K562 (cell line): Measurements from ENCODE around the gene DENND5B. TPM values are rescaled to one million over a fixed set of nuclear protein-coding genes. Genes with fewer than 3 reads are reported as not detected.
"Not testable (repeated sequence)": the region's sequence is repeated elsewhere in the genome, so short reads cannot be mapped to it uniquely, and the experiment has no call there.

Experiments
- ATAC-seq: fragments of 200-7000 bp; cut with Tn5 transposase; 3 replicates; pipeline ENCODE4 v1.9.1; 2020; ENCODE audit warnings: moderate library complexity
- BruUV-seq: library from RNA; stranded (reverse); fragments of 400-500 nt; replicated peaks from 2 replicates; lab custom pipeline; 2021; lab: Mats Ljungman, UMichigan
- CTCF ChIA-PET: fragments of 300-600 bp; formaldehyde crosslinking; extraction: SDS; loops from one replicate; lab custom pipeline; 2021; ENCODE audit warnings: low intra/inter-chr PET ratio; lab: Yijun Ruan, JAX
- POLR2A ChIA-PET: fragments of 300-600, 350-650 bp; sonication (Branson Sonifier 250); formaldehyde crosslinking; extraction: SDS; loops from one replicate; lab custom pipeline; 2021; ENCODE audit warnings: antibody characterized with exemption, inconsistent platforms; lab: Yijun Ruan, JAX
- DNase-seq, 4 experiments: peaks; one replicate each; pipeline versions ENCODE4 v3.0.0 to v3.0.0-alpha.2; 2011 to 2018; ENCODE audit warnings: low spot score in 3 of 4, mixed read lengths in 3 of 4; ENCODE audit errors: extremely low read depth in 1 of 4
- FAIRE-seq: peaks from 2 replicates; lab custom pipeline; 2011; peaks lifted over from hg19 to GRCh38; lab: Jason Lieb, UNC
- H2AFZ ChIP-seq: 2 replicates; pipeline ENCODE4 v1.6.0; 2011; ENCODE audit warnings: low read depth, low read length, control low read depth, inconsistent platforms
- H3K27ac ChIP-seq: fragments of 200-600 bp; 3 replicates; pipeline ENCODE4 v1.8.0; 2011; ENCODE audit warnings: low read depth, mild to moderate bottlenecking, control low read depth, inconsistent platforms, low read length, moderate library complexity, mixed read lengths; ENCODE audit errors: extremely low read depth
- H3K27me3 ChIP-seq, 2 experiments: fragments of 300-600 bp in 1 of 2; 2 replicates in 1 of 2; 3 replicates in 1 of 2; pipeline versions ENCODE4 v1.6.0 to v1.8.0; 2011; ENCODE audit warnings: inconsistent platforms in 2 of 2, low read length in 2 of 2, mild to moderate bottlenecking in 1 of 2, mixed read lengths in 1 of 2, moderate library complexity in 1 of 2; ENCODE audit not compliant: control insufficient read depth in 2 of 2, insufficient read depth in 2 of 2
- H3K36me3 ChIP-seq: fragments of 300-600 bp; 3 replicates; pipeline ENCODE4 v1.8.0; 2011; ENCODE audit warnings: mild to moderate bottlenecking, low read length, inconsistent platforms; ENCODE audit not compliant: control insufficient read depth, insufficient read depth
- H3K4me1 ChIP-seq, 2 experiments: fragments of 200-600 bp in 1 of 2; replicated peaks in 1 of 2; 2 replicates in 1 of 2; 3 replicates in 1 of 2; pipeline versions ENCODE4 v1.5.1 to v1.8.0; 2011; ENCODE audit warnings: inconsistent platforms in 2 of 2, low read length in 2 of 2, mild to moderate bottlenecking in 1 of 2, mixed read lengths in 1 of 2, moderate library complexity in 1 of 2; ENCODE audit not compliant: control insufficient read depth in 2 of 2, insufficient read depth in 2 of 2
- H3K4me2 ChIP-seq: 2 replicates; pipeline ENCODE4 v1.6.1; 2011; ENCODE audit warnings: low read length, control low read depth, inconsistent platforms, mixed read lengths; ENCODE audit not compliant: insufficient read depth
- H3K4me3 ChIP-seq: fragments of 200-600 bp; sonication (generic), shearing (Covaris generic); 2 replicates; pipeline ENCODE4 v1.5.1; 2016; ENCODE audit warnings: control low read depth, inconsistent platforms
- H3K79me2 ChIP-seq: fragments of 200-600 bp; 3 replicates; pipeline ENCODE4 v1.8.0; 2011; ENCODE audit warnings: low read length, inconsistent platforms; ENCODE audit not compliant: control insufficient read depth, insufficient read depth
- H3K9ac ChIP-seq, 2 experiments: 2 replicates each; pipeline versions ENCODE4 v1.6.0 to v1.6.1; 2011; ENCODE audit warnings: low read depth in 2 of 2, low read length in 2 of 2, control low read depth in 1 of 2, inconsistent platforms in 1 of 2, mild to moderate bottlenecking in 1 of 2, mixed read lengths in 1 of 2; ENCODE audit not compliant: insufficient read depth in 1 of 2
- H3K9me1 ChIP-seq: one replicate; pipeline ENCODE4 v1.6.0; 2011; ENCODE audit warnings: inconsistent platforms, mild to moderate bottlenecking, low read length, moderate library complexity; ENCODE audit not compliant: control insufficient read depth, insufficient read depth
- H3K9me3 ChIP-seq: replicated peaks from 2 replicates; pipeline ENCODE4 v1.5.1; 2011; ENCODE audit warnings: low read depth, low read length, inconsistent platforms; ENCODE audit not compliant: control insufficient read depth, insufficient read depth
- H4K20me1 ChIP-seq: replicated peaks from 2 replicates; pipeline ENCODE4 v1.6.1; 2011; ENCODE audit warnings: low read length, inconsistent platforms, mixed read lengths; ENCODE audit not compliant: control insufficient read depth, insufficient read depth
- TAF1 ChIP-seq: IDR thresholded peaks from 2 replicates; pipeline ENCODE4 v1.6.1; 2011; ENCODE audit warnings: mild to moderate bottlenecking, low read length, moderate library complexity; ENCODE audit not compliant: insufficient read depth, control insufficient read depth, severe bottlenecking; ENCODE audit errors: extremely low read depth
- ZNF146 ChIP-seq: IDR thresholded peaks from one replicate; pipeline ENCODE4 v1.6.1; 2018; ENCODE audit warnings: missing compliant biosample characterization; ENCODE audit not compliant: unreplicated experiment
- WGBS: fragments of 100-300 bp; shearing (Covaris generic); methylation state at CpG from one replicate; pipeline ENCODE4 v1.1.6; 2016; ENCODE audit warnings: low coverage, mixed read lengths; ENCODE audit not compliant: insufficient coverage; ENCODE audit errors: missing lambda C conversion rate; 5-methylcytosine and 5-hydroxymethylcytosine counted together
- in situ Hi-C: fragments of 300-500 bp; cut with MboI; formaldehyde crosslinking; loops from 4 replicates; pipeline ENCODE4 v1.15.0; 2018; ENCODE audit warnings: inconsistent platforms, mixed read lengths
- intact Hi-C: fragments of 100-400 bp; cut with micrococcal nuclease; formaldehyde crosslinking; loops from 2 replicates; pipeline ENCODE4 v1.14.2; 2022
- polyA plus RNA-seq, 8 experiments: library from polyadenylated mRNA; depleted of rRNA in 4 of 8; stranded (reverse) in 5 of 8; unstranded in 3 of 8; fragments of >200 nt; fragmentation: Nextera tagmentation in 2 of 8; fragmentation: Illumina TruSeq in 1 of 8; extraction: Ambion mirVana in 2 of 8; extraction: Trizol in 1 of 8; gene quantifications; 2 replicates each; pipeline versions ENCODE4 v1.2.1 to v1.2.3, GENCODE V29; 2011 to 2014; ENCODE audit warnings: inconsistent platforms in 1 of 8, missing spikeins in 1 of 8
- total RNA-seq, 7 experiments: library from RNA; depleted of rRNA in 6 of 7; stranded (reverse); fragments of >200 nt in 6 of 7; fragmentation: Illumina TruSeq in 2 of 7; extraction: Trizol in 2 of 7; gene quantifications; 2 replicates each; pipeline versions ENCODE4 v1.2.1 to v1.2.3, GENCODE V29; 2011 to 2021; ENCODE audit warnings: low replicate concordance in 1 of 7

Gene DENND5B
- total and polyA plus RNA-seq, 9 of the 15 experiments (the other 6 are each of a cell fraction or from before 2014, with no cell fraction given): 0.99 to 6.0 (median 3.6) TPM

DNA sequence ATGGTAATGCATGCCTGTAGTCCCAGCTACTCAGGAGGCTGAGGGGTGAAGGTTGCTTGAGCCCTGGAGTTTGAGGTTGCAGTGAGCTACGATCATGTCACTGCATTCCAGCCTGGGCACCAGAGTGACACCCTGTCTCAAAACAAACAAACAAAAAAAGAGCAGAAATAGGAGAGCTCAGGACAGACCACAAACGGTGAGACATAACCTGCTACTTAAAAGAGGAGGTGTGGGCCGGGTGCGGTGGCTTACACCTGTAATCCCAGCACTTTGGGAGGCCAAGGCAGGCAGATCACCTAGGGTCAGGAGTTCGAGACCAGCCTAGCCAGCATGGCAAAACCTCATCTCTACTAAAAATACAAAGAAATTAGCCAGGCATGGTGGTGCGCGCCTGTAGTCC is 115.3 kb downstream of the DENND5B start:
- H3K36me3 ChIP-seq, H3K4me2 ChIP-seq, FAIRE-seq, BruUV-seq, ATAC-seq, H3K9ac ChIP-seq, H4K20me1 ChIP-seq, H3K9me3 ChIP-seq, H3K4me1 ChIP-seq, H3K9me1 ChIP-seq, H3K27me3 ChIP-seq, CTCF ChIA-PET, H3K27ac ChIP-seq, in situ Hi-C loops, H2AFZ ChIP-seq, intact Hi-C loops, DNase-seq, H3K79me2 ChIP-seq, H3K4me3 ChIP-seq: not testable (repeated sequence)
- POLR2A ChIA-PET: interaction anchor here (1.6 kb wide), 1 partner anchor 29 kb away, joined by 3 read pairs; no protein-coding TSS in a partner anchor
- 47% methylated on average over 7 of the region's 7 CpGs for WGBS

DNA sequence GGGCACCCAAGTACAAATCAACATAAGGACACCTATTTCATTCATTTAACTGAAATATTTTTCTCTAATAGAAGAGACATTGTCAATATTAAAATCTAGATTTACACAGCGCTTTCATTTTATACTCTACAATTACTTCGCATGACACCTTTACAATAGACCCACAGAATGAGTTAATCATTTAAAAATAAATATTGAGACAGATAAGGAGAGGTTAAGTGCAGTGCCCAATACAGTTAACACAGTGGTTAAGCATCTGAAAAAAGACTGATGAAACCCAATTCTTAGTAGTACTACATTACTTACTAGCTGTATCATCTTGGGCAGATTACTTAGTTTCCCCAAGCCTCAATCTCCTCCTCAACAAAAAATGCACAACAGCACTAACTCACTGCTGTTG is 116.2 kb downstream of the DENND5B start:
- H3K9ac ChIP-seq: no peak overlapping the region
- no peaks in the 10 kb centered on the region for H3K79me2 ChIP-seq
- H3K9me1 ChIP-seq: no peaks in the 10 kb centered on the region
- ATAC-seq: no peak
- no TSS peak for BruUV-seq
- H3K4me2 ChIP-seq: no peak overlapping the region
- H3K27me3 ChIP-seq: no peaks in the 10 kb centered on the region; a peak in 2 of 5 replicates
- H3K36me3 ChIP-seq: no peaks in the 10 kb centered on the region
- no peaks in the 10 kb centered on the region for H4K20me1 ChIP-seq
- no peak for DNase-seq
- ChIA-PET CTCF (no interaction called here), POLR2A (no interaction called here)
- 33% methylated on average over 2 of the region's 2 CpGs for WGBS
- intact Hi-C loops: no loop called here
- in situ Hi-C loops: no loop called here
- no peak overlapping the region for H3K27ac ChIP-seq
- H3K4me3 ChIP-seq: no peak overlapping the region
- H2AFZ ChIP-seq: no peak overlapping the region
- no peak for TF ChIP-seq ZNF146 (CRISPR knock-in tag)
- TF ChIP-seq TAF1: no peak
- H3K4me1 ChIP-seq: no peaks in the 10 kb centered on the region
- FAIRE-seq: no peak
- H3K9me3 ChIP-seq: no peaks in the 10 kb centered on the region
